ENCODE results near the gene ATAD3B.
"Not testable (repeated sequence)": the region's sequence is repeated elsewhere in the genome, so short reads cannot be mapped to it uniquely, and the experiment has no call there.

The ATAD3B gene

GRCh38 chr1:1533176-1533893 lies 61.8 kb downstream of the ATAD3B start:
- not testable (repeated sequence) for DNase-seq (ENCODE audit: low read depth in 2 of 2)

- not testable (repeated sequence) for DNase-seq (ENCODE audit: low read depth in 2 of 2)
Observed at GRCh38 chr1:1533894-1534291, 62.3 kb downstream of the ATAD3B start.

GRCh38 chr1:1534401-1535154 lies 63.0 kb downstream of the ATAD3B start:
- DNase-seq (ENCODE audit: low read depth in 2 of 2) = no peak

DNA sequence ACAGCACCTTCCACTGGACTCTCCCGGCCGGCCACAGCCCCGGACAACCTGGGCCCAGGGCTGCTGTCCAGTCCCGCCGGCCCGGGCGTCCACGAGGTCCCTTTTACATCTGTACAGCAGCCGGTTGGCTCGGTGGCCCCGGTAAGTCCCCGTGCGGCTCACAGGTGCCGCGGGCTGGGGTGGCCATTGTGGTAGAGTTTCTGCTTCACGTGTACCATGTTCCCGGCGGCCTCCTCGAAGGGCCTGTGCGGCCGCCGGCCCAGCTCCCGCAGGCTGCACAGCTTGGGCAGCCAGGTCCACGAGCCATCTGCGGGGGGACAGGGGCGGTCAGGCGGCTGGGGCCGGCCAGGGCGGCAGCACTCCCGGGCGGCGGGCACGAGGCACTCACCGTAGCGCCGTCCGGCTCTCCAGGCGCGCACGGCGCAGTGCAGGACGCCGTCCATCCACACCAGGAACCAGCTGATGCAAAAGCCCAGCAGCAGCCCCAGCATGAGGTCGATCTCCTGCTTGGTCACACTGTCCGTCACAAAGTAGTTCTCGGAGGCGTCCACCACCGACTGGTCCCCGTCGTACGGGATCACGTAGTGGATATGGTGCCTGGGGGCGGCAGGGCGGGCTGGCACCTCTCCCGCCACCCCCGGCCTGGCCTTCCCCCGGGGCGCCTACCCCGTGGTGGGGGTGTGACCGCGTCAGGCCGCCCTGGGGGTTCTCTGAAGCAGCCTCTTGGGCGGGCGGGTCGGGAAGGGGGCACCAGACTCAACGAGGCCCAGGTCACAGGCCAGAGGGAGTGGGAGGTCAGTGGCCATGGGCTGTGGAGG lies 63.8 kb downstream of the ATAD3B start:
- DNase-seq (ENCODE audit: low read depth in 2 of 2) = no peak

DNA sequence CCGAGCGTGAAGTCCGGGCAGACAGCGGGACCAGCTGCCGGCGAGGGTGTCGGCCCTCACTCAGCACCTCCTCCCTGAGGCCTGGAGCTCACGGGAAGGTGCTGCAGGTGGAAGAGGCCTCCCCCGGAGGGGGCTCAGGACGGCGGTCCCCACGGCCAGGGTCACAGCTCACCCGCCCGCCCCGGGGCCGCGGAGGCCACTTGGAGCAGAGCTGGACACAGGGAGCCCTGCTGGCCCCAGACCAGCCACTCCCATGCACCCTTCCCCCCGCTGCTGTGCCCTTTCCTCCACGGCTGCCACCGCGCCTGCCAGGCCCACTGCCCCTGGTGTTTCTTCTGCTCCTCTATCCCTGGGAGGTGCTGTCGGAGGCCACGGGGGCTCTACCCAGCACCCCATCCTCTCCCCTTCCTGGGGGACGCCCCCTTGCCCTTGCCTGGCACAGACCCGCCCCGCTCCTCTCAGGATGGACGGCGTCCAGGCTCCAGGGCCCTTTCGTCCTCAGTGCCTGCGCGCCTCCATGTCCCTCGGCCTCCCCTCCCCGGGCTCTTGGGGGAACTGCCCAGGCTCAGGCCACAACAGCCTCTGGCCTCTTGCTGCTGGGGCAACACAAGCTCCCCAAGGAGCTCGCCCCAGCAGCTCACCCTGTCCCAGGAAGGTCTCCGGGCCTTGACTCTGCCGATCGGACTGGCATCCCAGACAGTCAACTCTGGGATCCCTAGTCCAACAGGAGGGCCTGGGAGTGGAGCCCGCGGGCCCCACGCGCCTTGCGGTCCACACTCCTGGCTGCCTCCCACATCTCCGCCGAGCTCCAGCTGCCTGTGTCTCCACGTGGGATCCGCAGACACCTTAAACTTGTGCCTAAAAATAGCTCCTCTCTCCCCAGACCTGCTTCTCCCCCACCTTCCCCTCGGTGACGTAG lies 64.7 kb downstream of the ATAD3B start:
- no peak for DNase-seq (ENCODE audit: low read depth in 2 of 2)

GRCh38 chr1:1536938-1537546 lies 65.5 kb downstream of the ATAD3B start:
- DNase-seq (ENCODE audit: low read depth in 2 of 2) = no peak

DNA sequence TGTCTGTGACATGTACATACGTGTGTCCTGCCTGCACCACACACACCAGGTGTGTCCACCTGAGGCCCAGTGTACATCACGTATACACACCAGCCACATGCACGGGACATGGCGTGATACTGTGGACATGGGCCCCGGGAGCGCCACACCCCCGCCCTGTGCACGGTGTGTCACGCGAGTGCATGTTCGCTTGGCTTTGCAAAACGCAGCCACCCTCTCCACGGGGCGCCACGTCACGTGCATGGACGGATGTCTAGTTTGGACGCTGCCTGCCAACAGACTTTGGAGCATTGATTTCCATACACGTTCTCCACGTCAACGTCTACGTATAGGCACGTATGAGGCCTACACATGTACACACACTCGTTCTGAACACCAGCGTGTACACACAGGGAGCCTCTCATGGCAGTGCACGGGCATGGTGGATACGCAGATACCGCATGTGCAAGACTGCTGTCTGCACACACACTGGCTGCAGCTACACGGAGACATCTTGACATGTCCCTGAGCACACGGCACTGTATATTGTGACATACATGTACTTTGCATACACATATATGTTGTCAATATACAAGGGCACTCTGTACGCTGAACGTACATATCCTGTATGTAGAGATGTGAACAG lies 66.2 kb downstream of the ATAD3B start:
- DNase-seq (ENCODE audit: low read depth in 2 of 2) = no peak

DNA sequence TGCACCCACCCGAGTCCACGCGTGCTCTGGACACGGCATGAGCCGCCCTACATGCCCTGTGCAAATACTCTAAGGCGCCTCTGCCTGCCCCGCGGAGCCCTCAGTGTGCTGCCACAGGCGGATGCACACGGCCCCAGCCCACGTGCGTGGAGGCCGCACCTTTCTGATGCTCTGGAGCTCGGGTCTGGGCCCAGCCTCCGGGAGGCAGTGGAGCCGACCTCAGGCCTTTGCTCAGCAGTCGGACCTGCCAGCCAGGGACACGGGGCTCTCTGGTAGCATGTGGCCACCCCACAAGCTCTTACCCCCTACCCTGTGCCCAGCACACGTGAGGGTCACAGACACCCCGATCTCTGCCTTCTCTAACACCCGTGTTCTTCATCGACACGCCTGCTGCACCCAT lies 66.8 kb downstream of the ATAD3B start:
- no peak for DNase-seq (ENCODE audit: low read depth in 2 of 2)

DNA sequence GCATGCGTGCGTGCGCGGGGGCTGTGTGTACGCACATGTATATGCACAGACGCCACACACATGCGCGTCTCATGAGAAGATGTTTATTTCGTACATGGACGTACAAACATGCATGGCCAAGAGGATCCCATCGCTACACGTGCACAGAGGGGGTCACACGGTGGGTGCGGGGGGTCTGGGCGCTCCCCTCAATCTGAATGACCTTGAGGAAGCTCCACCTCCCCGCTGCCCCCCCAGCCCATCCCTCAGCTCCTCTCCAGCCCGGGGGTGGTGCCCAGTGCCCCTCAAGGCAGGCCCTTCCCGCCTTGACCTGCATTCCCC lies 67.4 kb downstream of the ATAD3B start:
- no peak for DNase-seq (ENCODE audit: low read depth in 2 of 2)

GRCh38 chr1:1539310-1540089 lies 67.9 kb downstream of the ATAD3B start:
- DNase-seq (ENCODE audit: low read depth in 2 of 2) = no peak

- DNase-seq (ENCODE audit: low read depth in 2 of 2) = peak; percentile 52 to 55
Observed at GRCh38 chr1:1540090-1540817, 68.7 kb downstream of the ATAD3B start, which contains the start of gene TMEM240. TSS of gene TMEM240 (minus strand) at chr1:1540624. CDS start at chr1:1540346, 278 bp downstream.

- no peak for DNase-seq (ENCODE audit: low read depth in 2 of 2)
Observed at GRCh38 chr1:1540818-1541628, 69.5 kb downstream of the ATAD3B start.

GRCh38 chr1:1541956-1542765 lies 70.6 kb downstream of the ATAD3B start:
- no peak for DNase-seq (ENCODE audit: low read depth in 2 of 2)

DNA sequence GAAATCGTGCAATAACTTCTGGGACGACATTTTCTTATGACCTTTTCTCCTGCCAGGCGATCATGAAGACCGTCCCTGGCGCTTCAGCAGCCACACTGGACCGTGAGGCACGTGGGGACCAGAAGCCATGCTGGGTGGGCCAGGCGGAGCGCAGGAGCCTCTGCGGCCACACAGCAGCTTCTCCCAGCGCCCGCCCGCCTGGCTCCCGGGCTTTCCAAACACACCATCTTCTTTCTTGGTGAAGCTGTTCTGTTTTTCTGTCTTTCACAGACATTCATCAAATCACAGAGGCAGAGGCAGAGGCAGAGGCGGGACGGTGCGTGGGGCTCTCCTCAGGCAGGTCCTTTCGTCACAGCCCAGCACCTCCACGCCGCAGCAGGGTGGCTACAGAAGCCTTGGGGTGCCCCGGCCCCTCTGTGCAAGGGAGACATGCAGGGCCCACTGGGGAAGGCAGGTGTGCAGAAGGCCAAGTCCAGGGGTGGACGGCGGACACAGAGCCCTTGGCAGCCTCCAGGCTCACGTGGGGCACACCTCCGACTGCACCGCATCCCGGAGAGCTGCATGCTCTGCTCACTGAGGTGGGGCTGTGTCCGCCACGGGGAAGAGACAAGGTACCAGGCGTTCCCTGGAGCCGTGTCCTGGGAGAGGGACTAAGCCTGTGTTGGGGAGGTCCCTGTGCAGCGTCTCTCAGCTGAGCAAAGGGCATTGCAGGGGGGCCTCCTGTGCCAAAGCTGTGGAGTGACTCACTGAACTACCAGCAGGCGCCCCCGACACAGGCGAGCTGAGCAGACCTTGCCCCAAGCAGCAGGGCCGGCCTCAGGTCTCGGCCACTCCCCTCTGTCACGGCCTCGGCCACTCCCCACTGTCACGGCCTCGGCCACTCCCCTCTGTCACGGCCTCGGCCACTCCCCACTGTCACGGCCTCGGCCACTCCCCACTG lies 71.5 kb downstream of the ATAD3B start:
- no peak for DNase-seq (ENCODE audit: low read depth in 2 of 2)

GRCh38 chr1:1543706-1544099 lies 72.1 kb downstream of the ATAD3B start:
- DNase-seq (ENCODE audit: low read depth in 2 of 2) = no peak

- DNase-seq (ENCODE audit: low read depth in 2 of 2) = no peak
Observed at GRCh38 chr1:1544544-1544943, 73.0 kb downstream of the ATAD3B start.
